Measurements from ENCODE around the gene CTSF.

The CTSF gene

DNA sequence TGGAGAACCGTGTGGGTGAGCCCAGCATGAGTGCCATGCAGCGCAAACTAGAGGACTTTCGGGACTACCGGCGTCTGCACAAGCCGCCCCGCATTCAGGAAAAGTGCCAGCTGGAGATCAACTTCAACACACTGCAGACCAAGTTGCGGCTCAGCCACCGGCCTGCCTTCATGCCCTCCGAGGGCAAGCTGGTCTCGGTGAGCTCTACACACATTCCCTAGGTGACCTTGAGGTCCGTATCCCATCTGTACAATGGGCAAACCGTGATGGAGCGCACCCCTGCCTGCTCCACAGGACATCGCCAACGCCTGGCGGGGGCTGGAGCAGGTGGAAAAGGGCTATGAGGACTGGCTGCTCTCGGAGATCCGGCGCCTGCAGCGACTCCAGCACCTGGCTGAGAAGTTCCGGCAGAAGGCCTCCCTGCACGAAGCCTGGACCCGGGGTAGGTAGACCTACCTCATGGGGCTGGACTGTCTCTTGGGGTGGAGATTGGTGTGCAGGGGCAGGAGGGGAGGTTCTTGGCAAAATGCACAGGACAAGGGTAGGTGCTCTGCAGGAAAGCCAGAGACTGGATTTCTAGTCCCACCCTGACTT lies 10.6 kb downstream of the CTSF start:
- H3K36me3 ChIP-seq (ENCODE audit: control insufficient read depth, insufficient read depth, low read length) = peaks cover 74% of the 10 kb centered on the region
- H3K9me3 ChIP-seq (ENCODE audit: control insufficient read depth, insufficient read depth, low read depth, low read length) = no peaks in the 10 kb centered on the region

DNA sequence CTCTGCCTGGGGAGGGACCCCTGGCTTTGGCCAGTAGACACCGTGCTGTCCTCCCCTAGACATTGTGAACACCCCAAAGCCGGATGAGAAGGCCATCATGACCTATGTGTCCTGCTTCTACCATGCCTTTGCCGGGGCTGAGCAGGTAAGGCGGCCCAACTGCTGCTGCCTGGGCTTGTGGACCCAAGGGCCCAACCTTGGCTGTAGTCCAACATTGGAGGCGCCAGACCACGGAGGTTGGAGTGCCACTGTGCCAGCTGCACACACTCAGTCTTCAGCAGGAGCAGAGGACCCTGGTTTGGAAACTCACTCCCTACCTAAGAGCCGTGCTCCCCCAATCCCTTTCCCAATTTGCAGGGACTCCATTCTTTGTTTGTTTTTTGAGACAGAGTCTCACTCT lies 12.3 kb downstream of the CTSF start:
- Histone ChIP-seq H3K36me3 (ENCODE audit: control insufficient read depth, insufficient read depth, low read length) (peaks cover 62% of the 10 kb centered on the region), H3K4me3 (ENCODE audit: low read depth, low read length) (no peak overlapping the region), H3K27me3 (ENCODE audit: control insufficient read depth, insufficient read depth, low read length) (no peaks in the 10 kb centered on the region), H3K4me1 (ENCODE audit: control insufficient read depth, insufficient read depth, low read length) (peaks cover 5% of the 10 kb centered on the region), H3K27ac (ENCODE audit: low read depth, low read length) (no peak overlapping the region), H3K9me3 (ENCODE audit: control insufficient read depth, insufficient read depth, low read depth, low read length) (no peaks in the 10 kb centered on the region), H3K9ac (ENCODE audit: low read length) (no peak overlapping the region)

More for the DNA sequence above, 10.6 kb downstream of the CTSF start:
- no peak overlapping the region for H3K27ac ChIP-seq (ENCODE audit: low read depth, low read length)
- H3K4me1 ChIP-seq (ENCODE audit: control insufficient read depth, insufficient read depth, low read length) = peaks cover 5% of the 10 kb centered on the region
- H3K4me3 ChIP-seq (ENCODE audit: low read depth, low read length) = no peak overlapping the region
- no peaks in the 10 kb centered on the region for H3K27me3 ChIP-seq (ENCODE audit: control insufficient read depth, insufficient read depth, low read length)
- H3K9ac ChIP-seq (ENCODE audit: low read length) = no peak overlapping the region

DNA sequence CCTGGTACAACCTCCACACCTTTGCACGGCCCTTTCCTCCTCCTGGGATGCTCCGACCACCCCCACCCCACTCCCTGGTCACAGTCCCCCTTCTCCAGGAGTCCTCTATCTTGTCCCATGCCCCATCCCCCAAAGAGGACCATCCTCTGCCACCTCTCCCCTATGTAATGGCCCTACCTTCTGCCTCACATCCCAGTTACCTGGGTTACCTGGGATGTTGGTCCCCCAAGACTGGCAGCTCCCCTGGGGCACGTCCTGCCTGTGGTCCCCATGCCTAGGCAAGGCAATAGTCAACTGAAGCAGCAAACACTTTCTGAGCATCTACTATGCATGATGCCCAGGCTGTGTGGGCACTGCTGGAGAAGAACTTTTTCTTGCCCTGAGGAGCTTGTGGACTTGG lies 13.0 kb downstream of the CTSF start:
- no peak overlapping the region for H3K9ac ChIP-seq (ENCODE audit: low read length)
- H3K9me3 ChIP-seq (ENCODE audit: control insufficient read depth, insufficient read depth, low read depth, low read length) = no peaks in the 10 kb centered on the region
- H3K27ac ChIP-seq (ENCODE audit: low read depth, low read length) = no peak overlapping the region
- H3K4me1 ChIP-seq (ENCODE audit: control insufficient read depth, insufficient read depth, low read length) = peaks cover 5% of the 10 kb centered on the region
- H3K4me3 ChIP-seq (ENCODE audit: low read depth, low read length) = no peak overlapping the region
- H3K27me3 ChIP-seq (ENCODE audit: control insufficient read depth, insufficient read depth, low read length) = no peaks in the 10 kb centered on the region
- peaks cover 57% of the 10 kb centered on the region for H3K36me3 ChIP-seq (ENCODE audit: control insufficient read depth, insufficient read depth, low read length)

DNA sequence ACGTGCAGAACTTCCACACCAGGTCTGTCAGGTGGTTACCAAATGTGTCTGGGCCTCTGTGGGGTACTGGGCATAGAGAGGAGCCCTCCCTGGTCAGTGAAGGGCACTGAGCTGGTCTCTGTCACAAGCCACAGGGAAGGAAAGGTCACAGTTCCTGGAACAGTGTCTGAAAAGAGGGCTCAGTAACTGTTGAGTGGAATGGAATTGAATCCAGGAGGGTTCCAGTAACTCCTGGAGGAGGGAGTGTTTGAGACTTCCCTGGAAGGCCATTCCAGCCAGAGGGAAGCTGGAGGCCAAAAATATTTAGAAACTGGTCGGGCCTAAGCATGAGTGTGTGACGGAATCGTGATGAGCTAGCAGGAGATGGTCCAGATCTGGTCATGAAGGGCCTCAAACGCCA lies 13.8 kb downstream of the CTSF start:
- no peak overlapping the region for H3K4me3 ChIP-seq (ENCODE audit: low read depth, low read length)
- H3K9ac ChIP-seq (ENCODE audit: low read length) = no peak overlapping the region
- peaks cover 52% of the 10 kb centered on the region for H3K36me3 ChIP-seq (ENCODE audit: control insufficient read depth, insufficient read depth, low read length)

DNA sequence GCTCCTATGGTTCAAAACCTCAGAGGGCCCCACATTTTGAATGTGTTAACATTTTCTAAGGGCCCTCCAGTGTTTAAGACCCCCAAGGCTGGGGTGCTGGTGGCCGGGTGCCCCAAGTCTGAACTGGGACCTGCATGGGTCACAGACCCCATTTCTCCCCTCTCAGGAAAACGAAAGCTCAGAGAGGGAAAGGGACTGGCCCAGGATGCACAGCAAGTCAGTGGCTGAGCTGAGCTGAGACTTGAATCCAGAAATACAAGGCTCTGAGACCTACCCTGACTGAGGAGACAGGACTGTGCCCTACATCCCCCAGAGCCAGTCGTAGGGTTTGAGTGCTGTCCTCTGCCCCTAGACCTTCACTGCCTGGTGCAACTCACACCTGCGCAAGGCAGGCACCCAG lies 17.5 kb downstream of the CTSF start:
- H3K36me3 ChIP-seq (ENCODE audit: control insufficient read depth, insufficient read depth, low read length) = peaks cover 26% of the 10 kb centered on the region
- H3K4me3 ChIP-seq (ENCODE audit: low read depth, low read length) = no peak overlapping the region
- H3K9me3 ChIP-seq (ENCODE audit: control insufficient read depth, insufficient read depth, low read depth, low read length) = no peaks in the 10 kb centered on the region
- H3K4me1 ChIP-seq (ENCODE audit: control insufficient read depth, insufficient read depth, low read length) = peaks cover 18% of the 10 kb centered on the region
- no peaks in the 10 kb centered on the region for H3K27me3 ChIP-seq (ENCODE audit: control insufficient read depth, insufficient read depth, low read length)
- H3K27ac ChIP-seq (ENCODE audit: low read depth, low read length) = no peak overlapping the region
- H3K9ac ChIP-seq (ENCODE audit: low read length) = no peak overlapping the region

More for the DNA sequence above, 13.8 kb downstream of the CTSF start:
- Histone ChIP-seq H3K27ac (ENCODE audit: low read depth, low read length) (no peak overlapping the region), H3K9me3 (ENCODE audit: control insufficient read depth, insufficient read depth, low read depth, low read length) (no peaks in the 10 kb centered on the region), H3K4me1 (ENCODE audit: control insufficient read depth, insufficient read depth, low read length) (peaks cover 5% of the 10 kb centered on the region), H3K27me3 (ENCODE audit: control insufficient read depth, insufficient read depth, low read length) (no peaks in the 10 kb centered on the region)

DNA sequence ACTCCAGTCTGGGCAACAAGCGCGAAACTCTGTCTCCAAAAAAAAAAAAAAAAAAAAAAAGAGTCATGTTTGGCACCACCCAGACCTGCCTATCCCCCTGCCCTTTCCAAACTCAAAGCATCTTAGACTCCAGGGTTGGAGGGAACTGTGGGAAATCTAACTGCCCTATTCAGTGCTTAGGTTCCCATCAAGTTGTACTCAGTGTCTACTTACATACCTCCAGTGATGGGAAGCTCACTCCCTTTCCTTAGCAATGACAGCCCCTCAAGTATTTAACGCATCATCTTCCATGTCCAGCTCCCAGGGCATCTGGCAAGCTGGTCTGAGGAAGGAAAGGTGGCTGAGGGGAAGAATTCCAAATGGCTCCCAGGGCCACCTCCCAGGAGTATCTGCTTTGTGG lies 18.7 kb downstream of the CTSF start:
- Histone ChIP-seq H3K4me1 (ENCODE audit: control insufficient read depth, insufficient read depth, low read length) (peaks cover 18% of the 10 kb centered on the region), H3K9ac (ENCODE audit: low read length) (no peak overlapping the region), H3K27me3 (ENCODE audit: control insufficient read depth, insufficient read depth, low read length) (no peaks in the 10 kb centered on the region), H3K4me3 (ENCODE audit: low read depth, low read length) (no peak overlapping the region), H3K9me3 (ENCODE audit: control insufficient read depth, insufficient read depth, low read depth, low read length) (no peaks in the 10 kb centered on the region), H3K27ac (ENCODE audit: low read depth, low read length) (no peak overlapping the region), H3K36me3 (ENCODE audit: control insufficient read depth, insufficient read depth, low read length) (peaks cover 16% of the 10 kb centered on the region)

DNA sequence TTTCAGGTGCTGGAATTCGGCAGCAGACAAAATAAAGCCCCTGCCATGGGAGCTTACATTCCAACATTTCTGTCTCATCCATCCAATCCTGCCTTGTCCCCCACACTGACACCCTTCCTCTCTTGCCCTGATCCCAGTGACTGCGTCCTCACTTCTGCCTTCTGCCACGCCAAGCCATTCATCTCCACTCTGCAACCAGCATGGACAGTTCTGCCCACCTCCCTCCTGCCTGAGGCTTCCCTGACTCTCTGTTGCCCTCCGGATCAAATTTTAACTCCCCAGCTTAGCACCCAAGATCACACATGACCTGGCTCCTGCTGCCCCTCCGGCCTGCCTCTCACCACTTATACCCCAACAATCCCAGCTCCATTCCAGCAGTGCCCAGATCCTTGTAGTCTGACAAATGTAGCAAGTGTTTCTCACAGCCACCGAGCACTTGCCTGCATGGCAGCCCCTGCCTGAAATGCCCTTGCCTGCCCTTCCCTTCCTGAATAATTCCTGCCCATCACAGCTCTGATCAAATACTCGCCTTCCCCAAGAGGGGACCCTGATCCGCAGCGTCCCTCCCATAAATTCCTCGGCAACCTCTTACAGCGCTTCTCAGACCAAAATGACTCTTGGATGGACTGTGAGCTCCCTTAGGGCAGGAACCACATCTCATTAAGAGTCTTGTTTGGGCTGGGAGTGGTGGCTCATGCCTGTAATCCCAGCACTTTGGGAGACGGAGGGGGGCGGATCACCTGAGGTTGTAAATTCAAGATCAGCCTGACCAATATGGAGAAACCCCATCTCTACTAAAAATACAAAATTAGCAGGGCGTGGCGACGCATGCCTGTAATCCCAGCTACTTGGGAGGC lies 19.4 kb downstream of the CTSF start:
- Histone ChIP-seq H3K27ac (ENCODE audit: low read depth, low read length) (no peak overlapping the region), H3K36me3 (ENCODE audit: control insufficient read depth, insufficient read depth, low read length) (peaks cover 9% of the 10 kb centered on the region), H3K9ac (ENCODE audit: low read length) (no peak overlapping the region), H3K9me3 (ENCODE audit: control insufficient read depth, insufficient read depth, low read depth, low read length) (no peaks in the 10 kb centered on the region), H3K4me3 (ENCODE audit: low read depth, low read length) (no peak overlapping the region), H3K27me3 (ENCODE audit: control insufficient read depth, insufficient read depth, low read length) (no peaks in the 10 kb centered on the region), H3K4me1 (ENCODE audit: control insufficient read depth, insufficient read depth, low read length) (peaks cover 23% of the 10 kb centered on the region)

DNA sequence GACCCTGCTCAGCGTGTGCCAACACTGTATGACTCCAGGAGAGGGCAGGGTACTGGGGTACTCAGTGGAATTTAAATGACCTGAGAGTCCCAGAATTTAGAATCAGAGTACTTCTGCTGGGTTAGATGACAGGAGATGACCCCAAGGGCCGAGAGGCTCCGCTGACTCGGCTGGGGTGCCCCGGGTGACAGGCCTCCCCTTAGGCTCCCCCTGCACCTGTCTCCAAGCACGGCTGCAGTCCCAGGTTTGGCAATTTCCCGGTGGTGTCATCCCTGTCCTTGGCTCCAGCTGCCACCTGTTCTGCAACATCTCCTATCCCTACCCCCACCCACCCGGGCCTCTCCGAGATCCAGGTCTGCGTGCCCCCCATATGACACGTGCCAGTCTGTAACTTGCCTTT lies 20.4 kb downstream of the CTSF start:
- Histone ChIP-seq H3K4me3 (ENCODE audit: low read depth, low read length) (peak overlapping the region; percentile 85), H3K36me3 (ENCODE audit: control insufficient read depth, insufficient read depth, low read length) (peaks cover 7% of the 10 kb centered on the region), H3K4me1 (ENCODE audit: control insufficient read depth, insufficient read depth, low read length) (peaks cover 33% of the 10 kb centered on the region), H3K27me3 (ENCODE audit: control insufficient read depth, insufficient read depth, low read length) (no peaks in the 10 kb centered on the region), H3K9me3 (ENCODE audit: control insufficient read depth, insufficient read depth, low read depth, low read length) (no peaks in the 10 kb centered on the region), H3K27ac (ENCODE audit: low read depth, low read length) (no peak overlapping the region), H3K9ac (ENCODE audit: low read length) (no peak overlapping the region)

DNA sequence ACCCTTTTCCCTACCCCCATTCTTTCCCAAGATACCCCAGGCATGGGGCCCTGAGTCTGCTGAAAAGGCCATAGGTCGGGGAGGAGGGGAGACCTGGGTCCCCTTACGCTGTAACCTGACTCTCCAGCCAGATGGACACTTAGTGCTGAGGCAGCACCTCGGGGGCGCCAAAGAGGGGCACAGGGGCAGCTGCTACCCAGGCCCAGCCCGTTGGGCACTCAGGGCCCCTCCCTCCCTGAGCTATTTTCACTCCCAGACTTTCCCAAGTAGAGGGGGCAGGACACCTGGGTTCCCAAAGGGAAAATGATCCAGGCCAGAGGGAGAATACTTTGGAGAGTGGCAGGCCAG lies 20.8 kb downstream of the CTSF start:
- H3K9ac ChIP-seq (ENCODE audit: low read length) = no peak overlapping the region
- peak overlapping the region; percentile 85 for H3K4me3 ChIP-seq (ENCODE audit: low read depth, low read length)
- H3K27ac ChIP-seq (ENCODE audit: low read depth, low read length) = no peak overlapping the region
- peaks cover 33% of the 10 kb centered on the region for H3K4me1 ChIP-seq (ENCODE audit: control insufficient read depth, insufficient read depth, low read length)
- H3K9me3 ChIP-seq (ENCODE audit: control insufficient read depth, insufficient read depth, low read depth, low read length) = no peaks in the 10 kb centered on the region
- H3K27me3 ChIP-seq (ENCODE audit: control insufficient read depth, insufficient read depth, low read length) = no peaks in the 10 kb centered on the region
- peaks cover 8% of the 10 kb centered on the region for H3K36me3 ChIP-seq (ENCODE audit: control insufficient read depth, insufficient read depth, low read length)

DNA sequence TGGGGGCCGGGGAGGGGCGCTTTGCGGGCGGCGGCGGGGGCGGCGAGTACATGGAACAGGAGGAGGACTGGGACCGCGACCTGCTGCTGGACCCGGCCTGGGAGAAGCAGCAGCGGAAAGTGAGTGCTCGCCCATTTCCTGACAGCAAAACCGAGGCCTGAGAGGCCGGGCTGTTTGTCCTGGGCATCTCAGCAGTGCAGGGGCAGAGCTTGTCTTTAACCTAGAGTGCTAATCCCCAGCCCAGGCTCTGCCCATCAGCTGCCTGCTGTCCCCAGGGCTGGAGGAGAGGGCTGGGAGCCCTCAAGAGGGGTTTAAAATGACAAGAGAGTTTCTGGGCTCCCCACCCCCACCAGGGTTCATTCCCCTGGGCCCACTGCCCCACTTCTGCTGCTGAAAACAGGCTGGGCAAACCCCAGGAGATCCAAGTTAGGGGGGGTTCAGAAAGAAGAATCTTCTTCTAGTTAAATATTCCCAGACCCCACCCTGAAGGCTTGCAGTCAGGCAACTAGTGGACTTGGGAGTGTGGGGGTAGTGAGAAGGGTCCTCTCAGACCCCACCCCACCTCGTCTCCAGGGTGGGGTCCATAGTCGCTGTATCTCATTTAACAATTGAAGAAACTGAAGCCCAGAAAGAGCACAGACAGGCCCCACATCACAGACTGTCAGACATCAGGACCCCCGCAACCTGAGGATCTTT lies 21.3 kb downstream of the CTSF start:
- peak overlapping the region; percentile 85 for H3K4me3 ChIP-seq (ENCODE audit: low read depth, low read length)
- H3K4me1 ChIP-seq (ENCODE audit: control insufficient read depth, insufficient read depth, low read length) = peaks cover 33% of the 10 kb centered on the region
- no peak overlapping the region for H3K27ac ChIP-seq (ENCODE audit: low read depth, low read length)
- H3K36me3 ChIP-seq (ENCODE audit: control insufficient read depth, insufficient read depth, low read length) = peaks cover 13% of the 10 kb centered on the region
- H3K27me3 ChIP-seq (ENCODE audit: control insufficient read depth, insufficient read depth, low read length) = no peaks in the 10 kb centered on the region
- no peaks in the 10 kb centered on the region for H3K9me3 ChIP-seq (ENCODE audit: control insufficient read depth, insufficient read depth, low read depth, low read length)
- H3K9ac ChIP-seq (ENCODE audit: low read length) = no peak overlapping the region

DNA sequence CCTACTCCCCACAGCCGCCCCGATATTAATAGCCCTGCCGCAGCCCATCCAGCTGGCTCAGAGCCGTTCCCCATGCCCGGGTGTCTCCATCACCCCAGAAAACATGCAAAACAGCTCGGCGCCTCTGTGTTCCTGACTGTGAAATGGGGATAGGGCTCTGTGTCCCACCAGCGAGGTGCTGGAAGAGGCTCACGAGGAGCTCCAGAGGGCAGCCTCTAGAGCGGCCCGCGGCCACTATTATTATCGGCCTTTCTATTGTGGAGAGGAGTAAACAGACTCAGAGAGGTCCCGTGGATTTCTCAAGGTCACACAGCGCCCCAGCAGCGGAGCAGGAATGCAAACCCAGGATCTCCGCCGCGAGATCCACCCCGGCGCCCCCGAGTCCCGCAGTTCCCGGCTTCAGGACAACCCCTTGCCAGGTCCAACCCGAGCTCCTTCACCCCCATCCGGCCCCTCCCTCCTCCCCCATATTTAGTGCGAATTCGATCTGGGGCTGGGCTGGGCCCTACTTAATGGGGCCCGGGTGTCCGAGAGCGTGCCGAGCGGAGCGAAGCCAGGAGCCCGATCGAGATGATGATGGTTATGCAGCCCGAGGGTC lies 21.9 kb downstream of the CTSF start, which contains the start of gene ACTN3:
TSS of gene ACTN3 (plus strand) at position 536 of the 598 bp plus-strand sequence. CDS start at position 571, 35 bp downstream.
- peak within 1 kb of the TSS; percentile 85 for H3K4me3 ChIP-seq (ENCODE audit: low read depth, low read length)
- peaks cover 18% of the 10 kb centered on the region for H3K36me3 ChIP-seq (ENCODE audit: control insufficient read depth, insufficient read depth, low read length)
- peaks cover 33% of the 10 kb centered on the region for H3K4me1 ChIP-seq (ENCODE audit: control insufficient read depth, insufficient read depth, low read length)
- H3K27me3 ChIP-seq (ENCODE audit: control insufficient read depth, insufficient read depth, low read length) = no peaks in the 10 kb centered on the region
- H3K9ac ChIP-seq (ENCODE audit: low read length) = peak within 1 kb of the TSS; percentile 72
- H3K27ac ChIP-seq (ENCODE audit: low read depth, low read length) = peak within 1 kb of the TSS; percentile 42; the same call in 1 of the 2 replicates
- H3K9me3 ChIP-seq (ENCODE audit: control insufficient read depth, insufficient read depth, low read depth, low read length) = no peaks in the 10 kb centered on the region
